ENCODE data around the gene ZNF132.
A peak's percentile ranks its signal among the peaks of the same experiment; 100 is the strongest.

Gene ZNF132

GRCh38 chr19:58388175-58388526 is 51.8 kb downstream of the ZNF132 start:
- no peak for DNase-seq (ENCODE audit: low read depth in 3 of 3, low spot score in 1 of 3)

- DNase-seq (ENCODE audit: low read depth in 3 of 3, low spot score in 1 of 3), result no peak
Observed at GRCh38 chr19:58387338-58388174, 52.4 kb downstream of the ZNF132 start.

GRCh38 chr19:58386576-58387337 is 53.2 kb downstream of the ZNF132 start, which contains the start of gene RPS5:
Gene RPS5, plus strand, starts transcription at chr19:58387269. Its CDS starts 869 bp downstream, at chr19:58388138.
- peak; percentile 89 to 94 (median 92) for DNase-seq (ENCODE audit: low read depth in 3 of 3, low spot score in 1 of 3)

GRCh38 chr19:58385891-58386575 is 53.9 kb downstream of the ZNF132 start:
- DNase-seq (ENCODE audit: low read depth in 3 of 3, low spot score in 1 of 3), result no peak

- DNase-seq (ENCODE audit: low read depth in 3 of 3, low spot score in 1 of 3), result no peak
Observed at GRCh38 chr19:58385313-58385890, 54.6 kb downstream of the ZNF132 start.

- no peak for DNase-seq (ENCODE audit: low read depth in 3 of 3, low spot score in 1 of 3)
Observed at GRCh38 chr19:58382997-58383603, 56.9 kb downstream of the ZNF132 start.
